ENCODE results near the gene SIVA1. TPM values are rescaled to one million over a fixed set of nuclear protein-coding genes. Genes with fewer than 3 reads are reported as not detected.

The SIVA1 gene
- total RNA-seq, 1 donor from 2014 or later: 30.5 TPM

DNA sequence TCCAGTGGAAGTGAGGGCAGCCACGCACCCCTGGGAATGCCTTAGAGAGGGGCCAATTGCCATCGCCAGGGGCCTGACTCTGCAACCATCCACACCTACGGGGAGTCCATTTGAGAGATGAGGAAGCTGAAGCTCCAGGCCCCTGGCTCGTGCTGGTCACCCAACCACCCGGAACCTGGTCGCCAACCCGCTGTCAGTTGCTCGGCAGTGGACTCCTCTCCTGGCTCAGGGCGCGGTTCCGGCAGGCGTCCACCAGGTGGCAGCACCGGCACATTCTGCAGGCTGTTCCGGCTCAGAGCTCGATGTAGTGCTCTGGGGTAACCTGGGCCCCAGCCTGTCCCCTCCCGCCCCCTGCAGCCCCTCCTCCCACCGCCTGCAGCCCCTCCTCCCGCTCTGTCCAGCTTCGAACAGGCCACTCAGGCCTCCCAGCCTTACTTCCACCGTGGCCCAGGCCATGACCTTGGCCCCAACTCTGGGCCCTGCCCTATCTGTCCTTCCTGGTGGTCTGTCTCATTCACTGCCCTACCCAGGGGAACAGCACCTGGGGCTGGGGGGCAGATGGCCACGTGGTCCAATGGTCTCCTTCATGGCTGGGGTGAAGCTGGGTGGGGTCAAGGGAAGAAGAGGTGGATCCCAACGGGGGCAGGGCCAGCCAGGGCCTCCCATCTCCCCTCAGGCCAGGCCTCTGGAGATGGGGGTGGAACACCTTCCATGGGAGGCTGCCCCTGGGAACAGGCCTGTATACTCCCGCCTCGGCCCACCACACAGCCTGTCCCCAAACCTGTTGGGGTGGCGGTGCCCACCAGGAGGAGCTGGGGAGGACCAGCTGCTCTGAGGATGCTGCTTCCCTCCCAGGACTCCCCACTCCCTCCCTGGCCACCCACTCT lies 15.7 kb downstream of the SIVA1 start:
- TF ChIP-seq, protein P1, sequence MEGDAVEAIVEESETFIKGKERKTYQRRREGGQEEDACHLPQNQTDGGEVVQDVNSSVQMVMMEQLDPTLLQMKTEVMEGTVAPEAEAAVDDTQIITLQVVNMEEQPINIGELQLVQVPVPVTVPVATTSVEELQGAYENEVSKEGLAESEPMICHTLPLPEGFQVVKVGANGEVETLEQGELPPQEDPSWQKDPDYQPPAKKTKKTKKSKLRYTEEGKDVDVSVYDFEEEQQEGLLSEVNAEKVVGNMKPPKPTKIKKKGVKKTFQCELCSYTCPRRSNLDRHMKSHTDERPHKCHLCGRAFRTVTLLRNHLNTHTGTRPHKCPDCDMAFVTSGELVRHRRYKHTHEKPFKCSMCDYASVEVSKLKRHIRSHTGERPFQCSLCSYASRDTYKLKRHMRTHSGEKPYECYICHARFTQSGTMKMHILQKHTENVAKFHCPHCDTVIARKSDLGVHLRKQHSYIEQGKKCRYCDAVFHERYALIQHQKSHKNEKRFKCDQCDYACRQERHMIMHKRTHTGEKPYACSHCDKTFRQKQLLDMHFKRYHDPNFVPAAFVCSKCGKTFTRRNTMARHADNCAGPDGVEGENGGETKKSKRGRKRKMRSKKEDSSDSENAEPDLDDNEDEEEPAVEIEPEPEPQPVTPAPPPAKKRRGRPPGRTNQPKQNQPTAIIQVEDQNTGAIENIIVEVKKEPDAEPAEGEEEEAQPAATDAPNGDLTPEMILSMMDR (IDR thresholded peaks at IDR 0.05; ENCODE audit: partially characterized antibody, unreplicated experiment): peak; percentile 96
- peak overlapping the region; percentile 64 for H3K27ac Mint-ChIP-seq (ENCODE audit: unreplicated experiment)

DNA sequence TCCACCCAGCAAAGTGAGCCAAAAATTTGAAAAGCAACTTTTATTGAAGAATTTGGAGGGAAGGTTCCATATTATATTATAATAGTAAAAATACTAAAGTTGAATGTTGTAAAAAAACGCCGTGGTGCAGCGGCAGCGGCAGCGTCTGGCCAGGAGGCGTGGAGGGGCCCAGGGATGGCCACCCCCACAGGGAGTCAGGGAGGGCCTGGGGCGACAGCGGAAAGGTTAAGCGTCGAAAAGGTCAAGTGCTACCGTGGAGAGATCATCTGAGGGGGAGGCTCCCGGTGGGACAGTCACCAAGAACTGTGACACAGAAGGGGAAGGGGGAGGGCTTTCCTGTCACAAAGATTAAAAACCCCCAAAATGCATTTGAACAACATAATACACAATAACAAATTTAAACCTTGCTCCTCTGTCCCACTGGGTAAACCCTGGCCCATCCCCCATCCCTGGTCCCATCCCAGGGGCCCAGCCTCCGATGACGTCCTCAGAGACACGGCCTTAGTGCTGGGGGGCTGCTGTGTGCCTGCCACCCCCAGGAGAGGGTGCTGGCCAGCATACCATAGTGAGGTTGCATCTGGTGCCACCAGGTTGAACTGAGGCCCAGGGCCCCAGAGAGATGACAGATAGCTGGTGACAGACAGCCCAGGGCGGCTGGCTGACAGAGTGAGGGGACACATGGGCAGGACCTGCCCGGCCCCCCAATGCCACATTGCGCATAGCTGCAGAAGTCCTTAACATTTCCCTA lies 16.6 kb downstream of the SIVA1 start:
- H3K9me3 Mint-ChIP-seq (ENCODE audit: unreplicated experiment): peaks cover 23% of the 10 kb centered on the region
- peaks cover 12% of the 10 kb centered on the region for H3K27me3 Mint-ChIP-seq (ENCODE audit: unreplicated experiment)
- TF ChIP-seq, protein P1 (IDR thresholded peaks at IDR 0.05; ENCODE audit: partially characterized antibody, unreplicated experiment): no peak
- H3K4me3 Mint-ChIP-seq (ENCODE audit: unreplicated experiment): peak overlapping the region; percentile 28
- H3K27ac Mint-ChIP-seq (ENCODE audit: unreplicated experiment): peak overlapping the region; percentile 79
- DNase-seq: no peak
- peaks cover 10% of the 10 kb centered on the region for H3K4me1 Mint-ChIP-seq (ENCODE audit: low read depth, unreplicated experiment)
- H3K36me3 Mint-ChIP-seq (ENCODE audit: unreplicated experiment): peaks cover 12% of the 10 kb centered on the region

More for the DNA sequence above, 15.7 kb downstream of the SIVA1 start:
- DNase-seq: peak; percentile 98
- Mint-ChIP-seq H3K27me3 (ENCODE audit: unreplicated experiment) (peaks cover 10% of the 10 kb centered on the region), H3K9me3 (ENCODE audit: unreplicated experiment) (peaks cover 23% of the 10 kb centered on the region), H3K4me1 (ENCODE audit: low read depth, unreplicated experiment) (peaks cover 10% of the 10 kb centered on the region), H3K36me3 (ENCODE audit: unreplicated experiment) (peaks cover 12% of the 10 kb centered on the region), H3K4me3 (ENCODE audit: unreplicated experiment) (peak overlapping the region; percentile 25)

DNA sequence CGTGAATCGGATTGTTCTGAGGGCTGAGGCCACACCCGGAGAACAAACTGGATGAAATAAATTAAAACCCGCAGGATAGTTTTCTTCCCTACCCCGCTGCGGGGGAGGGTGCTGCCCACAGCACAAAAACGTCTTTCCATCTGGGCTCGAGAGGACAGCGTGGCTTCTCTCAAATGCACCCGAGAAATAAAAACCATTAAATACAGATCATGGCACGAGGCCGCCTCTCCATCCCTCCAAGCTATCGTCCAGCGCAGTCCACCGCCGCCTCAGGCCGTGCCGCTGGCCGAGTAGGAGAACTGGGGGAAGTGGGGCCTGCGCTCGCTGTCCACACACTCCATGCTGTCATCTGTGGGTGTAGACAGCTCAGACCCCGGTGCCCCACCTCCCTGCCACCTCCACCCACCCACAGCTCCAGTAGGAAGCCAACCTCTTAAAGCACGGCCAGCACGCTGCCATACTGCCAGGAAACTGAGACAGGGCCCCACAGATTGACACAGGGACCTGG lies 17.2 kb downstream of the SIVA1 start:
- Mint-ChIP-seq H3K27me3 (ENCODE audit: unreplicated experiment) (peaks cover 12% of the 10 kb centered on the region), H3K4me3 (ENCODE audit: unreplicated experiment) (peak overlapping the region; percentile 28), H3K9me3 (ENCODE audit: unreplicated experiment) (peaks cover 23% of the 10 kb centered on the region), H3K36me3 (ENCODE audit: unreplicated experiment) (peaks cover 12% of the 10 kb centered on the region), H3K4me1 (ENCODE audit: low read depth, unreplicated experiment) (peaks cover 10% of the 10 kb centered on the region), H3K27ac (ENCODE audit: unreplicated experiment) (peak overlapping the region; percentile 79)
- no peak for DNase-seq
- TF ChIP-seq, protein P1 (IDR thresholded peaks at IDR 0.05; ENCODE audit: partially characterized antibody, unreplicated experiment): no peak

DNA sequence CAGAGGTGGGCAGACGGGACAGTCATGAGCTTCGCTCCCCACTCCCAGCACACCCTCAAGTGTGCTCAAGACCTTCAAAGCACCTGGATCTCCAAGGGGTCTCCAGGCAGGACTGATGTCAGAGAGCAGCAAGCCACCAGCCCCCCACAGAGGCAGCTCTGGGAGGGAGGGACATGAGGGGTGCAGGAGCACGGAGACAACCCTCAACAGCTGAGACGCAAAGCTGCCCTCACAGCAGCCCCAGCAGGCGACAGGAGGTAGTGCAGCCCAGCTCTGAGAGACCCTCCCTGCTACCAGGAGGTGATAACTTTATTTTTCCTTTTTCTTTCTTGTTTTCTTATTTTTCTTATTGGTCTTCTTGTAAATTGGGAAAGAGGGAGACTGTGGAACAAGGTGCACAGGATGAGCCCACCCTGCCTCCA lies 17.9 kb downstream of the SIVA1 start:
- no peak overlapping the region for H3K4me3 Mint-ChIP-seq (ENCODE audit: unreplicated experiment)
- no peak for DNase-seq
- peaks cover 22% of the 10 kb centered on the region for H3K9me3 Mint-ChIP-seq (ENCODE audit: unreplicated experiment)
- TF ChIP-seq, protein P1 (IDR thresholded peaks at IDR 0.05; ENCODE audit: partially characterized antibody, unreplicated experiment): peak; percentile 67
- peak overlapping the region; percentile 90 for H3K27ac Mint-ChIP-seq (ENCODE audit: unreplicated experiment)
- H3K27me3 Mint-ChIP-seq (ENCODE audit: unreplicated experiment): peaks cover 14% of the 10 kb centered on the region
- peaks cover 10% of the 10 kb centered on the region for H3K4me1 Mint-ChIP-seq (ENCODE audit: low read depth, unreplicated experiment)
- H3K36me3 Mint-ChIP-seq (ENCODE audit: unreplicated experiment): peaks cover 11% of the 10 kb centered on the region
